Measurements from ENCODE around the gene YTHDC2. TPM values are rescaled to one million over a fixed set of nuclear protein-coding genes. Genes with fewer than 3 reads are reported as not detected.

Gene YTHDC2
- total and polyA plus RNA-seq, 4 donors, result 6.2 to 32.9 (median 14.8) TPM

GRCh38 chr5:113478691-113479090 is 34.8 kb upstream of the YTHDC2 start (continued):
- TF ChIP-seq CTCF (IDR thresholded peaks at IDR 0.05; ENCODE audit: low read depth, low read length, missing input control) (no peak), HNF4G (IDR thresholded peaks at IDR 0.05) (no peak), FOXA1 (IDR thresholded peaks at IDR 0.05) (no peak), RXRA (IDR thresholded peaks at IDR 0.05) (no peak), NR2F2 (IDR thresholded peaks at IDR 0.05) (no peak)

- WGBS, result 73% methylated on average over 5 of the region's 5 CpGs
- H3K4me3 ChIP-seq (ENCODE audit: low read depth in 1 of 3, low read length in 3 of 3), result no peak overlapping the region
- H3K4me1 ChIP-seq (ENCODE audit: control insufficient read depth in 4 of 4, insufficient read depth in 4 of 4, low read length in 3 of 4), result no peaks in the 10 kb centered on the region
- H3K36me3 ChIP-seq (ENCODE audit: control insufficient read depth in 4 of 4, insufficient read depth in 3 of 4, low read depth in 1 of 4, low read length in 3 of 4), result no peaks in the 10 kb centered on the region
- TF ChIP-seq REST (IDR thresholded peaks at IDR 0.05), result no peak
- no peak for TF ChIP-seq ZBTB33 (IDR thresholded peaks at IDR 0.05)
- no peak for TF ChIP-seq HNF4G (IDR thresholded peaks at IDR 0.05)
- TF ChIP-seq HNF4A (conservative IDR thresholded peaks at IDR 0.05), result no peak
- no peak for TF ChIP-seq YY1 (IDR thresholded peaks at IDR 0.05)
- H3K9me3 ChIP-seq (ENCODE audit: control insufficient read depth in 4 of 4, low read length in 3 of 4), result no peaks in the 10 kb centered on the region
- no peak overlapping the region for H3K9ac ChIP-seq (ENCODE audit: low read depth in 1 of 2, low read length in 2 of 2)
- peaks cover 0 to 3% (median 1%) of the 10 kb centered on the region in 4 donors for H3K27me3 ChIP-seq (ENCODE audit: control insufficient read depth in 4 of 4, insufficient read depth in 4 of 4, low read length in 3 of 4)
- H3K27ac ChIP-seq (ENCODE audit: low read depth in 1 of 2, low read length in 2 of 2), result no peak overlapping the region
- DNase-seq (ENCODE audit: low spot score), result no peak
These were observed 33.3 kb upstream of the YTHDC2 start for GRCh38 chr5:113480243-113480642.

- no peak overlapping the region for H3K27ac ChIP-seq (ENCODE audit: low read depth in 1 of 2, low read length in 2 of 2)
- peaks cover 2 to 6% (median 4%) of the 10 kb centered on the region in 4 donors for H3K27me3 ChIP-seq (ENCODE audit: control insufficient read depth in 4 of 4, insufficient read depth in 4 of 4, low read length in 3 of 4)
- peaks cover 0 to 23% (median 7%) of the 10 kb centered on the region in 4 donors for H3K9me3 ChIP-seq (ENCODE audit: control insufficient read depth in 4 of 4, low read length in 3 of 4)
- H3K36me3 ChIP-seq (ENCODE audit: control insufficient read depth in 4 of 4, insufficient read depth in 3 of 4, low read depth in 1 of 4, low read length in 3 of 4), result no peaks in the 10 kb centered on the region
- H3K4me1 ChIP-seq (ENCODE audit: control insufficient read depth in 4 of 4, insufficient read depth in 4 of 4, low read length in 3 of 4), result peaks cover 6 to 18% (median 13%) of the 10 kb centered on the region in 4 donors
- H3K4me3 ChIP-seq (ENCODE audit: low read depth in 1 of 3, low read length in 3 of 3), result peak overlapping the region in 2 of 3 donors; percentile 58 to 71
- DNase-seq (ENCODE audit: low spot score), result no peak
- H3K9ac ChIP-seq (ENCODE audit: low read depth in 1 of 2, low read length in 2 of 2), result no peak overlapping the region
- 6% methylated on average over 18 of the region's 18 CpGs for WGBS
- no peak for TF ChIP-seq CTCF (IDR thresholded peaks at IDR 0.05; ENCODE audit: low read depth, low read length, missing input control)
- no peak for TF ChIP-seq JUND (IDR thresholded peaks at IDR 0.05)
- no peak for TF ChIP-seq EGR1 (IDR thresholded peaks at IDR 0.05; ENCODE audit: low read depth in 2 of 2)
- no peak for TF ChIP-seq NR2F2 (IDR thresholded peaks at IDR 0.05)
- no peak for TF ChIP-seq YY1 (IDR thresholded peaks at IDR 0.05)
- TF ChIP-seq FOXA2 (IDR thresholded peaks at IDR 0.05), result no peak
- no peak for TF ChIP-seq FOXA1 (IDR thresholded peaks at IDR 0.05)
- TF ChIP-seq SP1 (IDR thresholded peaks at IDR 0.05), result no peak
- TF ChIP-seq RAD21 (IDR thresholded peaks at IDR 0.05), result no peak
- no peak for TF ChIP-seq GABPA (IDR thresholded peaks at IDR 0.05 in 1 of 2, conservative IDR thresholded peaks at IDR 0.05 in 1 of 2)
- no peak for TF ChIP-seq ATF3 (IDR thresholded peaks at IDR 0.05)
- TF ChIP-seq HNF4A (conservative IDR thresholded peaks at IDR 0.05), result no peak
- TF ChIP-seq REST (IDR thresholded peaks at IDR 0.05), result no peak
- TF ChIP-seq HNF4G (IDR thresholded peaks at IDR 0.05), result no peak
- no peak for TF ChIP-seq TAF1 (conservative IDR thresholded peaks at IDR 0.05)
These were observed 26.1 kb upstream of the YTHDC2 start for GRCh38 chr5:113487416-113487780.
